Left lung (tissue), 8 donors: ENCODE results near the gene GUK1. TPM values are rescaled to one million over a fixed set of nuclear protein-coding genes. Genes with fewer than 3 reads are reported as not detected.

ENCODE experiments used
- microRNA-seq, 2 donors: library from miRNA; unstranded; fragments of <30 nt; microRNA quantifications; one replicate each; pipeline ENCODE4, GENCODE V29; 2019
- polyA plus RNA-seq, 6 donors: library from polyadenylated mRNA; unstranded; fragments of 120-200 nt; gene quantifications; one replicate each; pipeline ENCODE4 v1.2.1, GENCODE V29; 2013; ENCODE audit not compliant: insufficient read length in 6 of 6
- total RNA-seq, 2 donors: library from RNA; stranded (reverse); fragmentation: NEBNext Ultra II Directional; extraction: Animal tissue kit (Norgen Biotek cat#: 25700); gene quantifications; one replicate each; pipeline ENCODE4 v1.2.1, GENCODE V29; 2021
- donor health status: DM: no; HTN: yes; CAD: no.
- donor health status: DM: no; HTN: no; CAD: no.

The GUK1 gene
- total and polyA plus RNA-seq, 8 donors = 112 to 221 (median 153) TPM

Small RNA genes within 50 kb of the gene (microRNA-seq; reads per million reads assigned to microRNA genes)
- 3.2 to 4.5 reads per million in 2 donors for gene MIR3620

Other genes with a start within 250 kb of the GUK1 start
- 1 to 10 TPM; 4.6 to 8.5 TPM for gene WNT9A, start 192.3 kb upstream of the GUK1 start, total RNA-seq
- gene WNT9A, start 192.3 kb upstream of the GUK1 start, polyA plus RNA-seq = 1 to 10 TPM; 2.1 to 3.4 (median 2.8) TPM
- gene WNT3A, start 133.3 kb upstream of the GUK1 start, total RNA-seq = 1 to 10 TPM in 1 of 2 donors, under 1 TPM in 1; 0.96 to 1.5 TPM
- gene WNT3A, start 133.3 kb upstream of the GUK1 start, polyA plus RNA-seq = under 1 TPM in 4 of 6 donors, not detected in 2; 0.06 to 0.14 (median 0.08) TPM
- 100 to 1,000 TPM; 407 to 455 TPM for gene ARF1, start 57.6 kb upstream of the GUK1 start, total RNA-seq
- 100 to 1,000 TPM; 267 to 347 (median 297) TPM for gene ARF1, start 57.6 kb upstream of the GUK1 start, polyA plus RNA-seq
- 10 to 100 TPM; 12.6 to 13.2 TPM for gene C1orf35, start 37.0 kb upstream of the GUK1 start, total RNA-seq
- gene C1orf35, start 37.0 kb upstream of the GUK1 start, polyA plus RNA-seq = 10 to 100 TPM; 14.9 to 21.1 (median 18.0) TPM
- gene MRPL55, start 31.0 kb upstream of the GUK1 start, total RNA-seq = 10 to 100 TPM; 43.0 to 44.2 TPM
- 10 to 100 TPM; 35.4 to 45.3 (median 38.3) TPM for gene MRPL55, start 31.0 kb upstream of the GUK1 start, polyA plus RNA-seq
- gene GJC2, start 9.7 kb downstream of the GUK1 start, total RNA-seq = 1 to 10 TPM; 2.3 to 4.9 TPM
- 1 to 10 TPM; 2.3 to 4.2 (median 3.1) TPM for gene GJC2, start 9.7 kb downstream of the GUK1 start, polyA plus RNA-seq
- 10 to 100 TPM; 13.2 to 13.5 TPM for gene IBA57, start 25.5 kb downstream of the GUK1 start, total RNA-seq
- gene IBA57, start 25.5 kb downstream of the GUK1 start, polyA plus RNA-seq = 1 to 10 TPM; 5.3 to 8.3 (median 6.8) TPM
- gene OBSCN, start 67.8 kb downstream of the GUK1 start, total RNA-seq = 10 to 100 TPM; 20.3 to 21.2 TPM
- gene OBSCN, start 67.8 kb downstream of the GUK1 start, polyA plus RNA-seq = 10 to 100 TPM; 39.3 to 69.5 (median 53.9) TPM